ENCODE data around the gene ZNF200. TPM values are rescaled to one million over a fixed set of nuclear protein-coding genes. Genes with fewer than 3 reads are reported as not detected.

The ZNF200 gene
- total RNA-seq, 1 donor from 2014 or later, result 15.1 TPM

DNA sequence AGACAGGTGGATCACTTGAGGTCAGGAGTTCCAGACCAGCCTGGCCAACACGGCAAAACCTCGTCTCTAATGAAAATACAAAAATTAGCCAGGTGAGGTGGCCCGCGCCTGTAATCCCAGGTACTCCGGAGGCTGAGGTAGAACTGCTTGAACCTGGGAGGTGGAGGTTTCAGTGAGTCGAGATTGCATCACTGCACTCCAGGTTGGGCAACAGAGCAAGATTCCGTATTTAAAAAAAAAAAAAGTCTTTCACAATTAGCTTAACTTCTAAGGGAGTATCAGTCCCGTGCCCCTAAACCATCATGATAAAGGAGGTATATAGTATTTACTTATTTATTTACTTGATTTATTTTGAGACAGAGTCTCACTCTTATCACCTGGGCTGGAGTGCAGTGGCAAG, 24.9 kb upstream of the ZNF200 start:
- H3K4me3 Mint-ChIP-seq, result no peak overlapping the region
- peaks cover 10% of the 10 kb centered on the region for H3K36me3 Mint-ChIP-seq (ENCODE audit: low read depth)
- H3K27ac Mint-ChIP-seq, result no peak overlapping the region
- H3K9me3 Mint-ChIP-seq, result no peaks in the 10 kb centered on the region
- ChIA-PET POLR2A (no interaction called here), CTCF (no interaction called here)
- intact Hi-C loops (cut with micrococcal nuclease), result loop anchor here (10.0 kb wide), 1 partner anchor 105 kb away; no protein-coding TSS in a partner anchor
- DNase-seq (no peak), ATAC-seq (ENCODE audit: low read depth) (no peak)
- no peak for TF ChIP-seq CTCF (IDR thresholded peaks at IDR 0.05)
- H3K4me1 Mint-ChIP-seq, result peaks cover 16% of the 10 kb centered on the region
- peaks cover 7% of the 10 kb centered on the region for H3K27me3 Mint-ChIP-seq

GRCh38 chr16:3256866-3257465, 22.0 kb upstream of the ZNF200 start:
- no peak for TF ChIP-seq CTCF (IDR thresholded peaks at IDR 0.05)
- H3K4me1 Mint-ChIP-seq, result no peaks in the 10 kb centered on the region
- DNase-seq (no peak), ATAC-seq (ENCODE audit: low read depth) (no peak)
- H3K27me3 Mint-ChIP-seq, result peaks cover 9% of the 10 kb centered on the region
- H3K27ac Mint-ChIP-seq, result no peak overlapping the region
- H3K4me3 Mint-ChIP-seq, result no peak overlapping the region
- intact Hi-C loops (cut with micrococcal nuclease), result no loop called here
- no peaks in the 10 kb centered on the region for H3K9me3 Mint-ChIP-seq
- ChIA-PET CTCF (no interaction called here), POLR2A (interaction anchor here (1.1 kb wide), 1 partner anchor 26 kb away, joined by 3 read pairs; the partner anchor contains the start of gene ZNF263)
- H3K36me3 Mint-ChIP-seq (ENCODE audit: low read depth), result no peaks in the 10 kb centered on the region

- Mint-ChIP-seq H3K36me3 (ENCODE audit: low read depth) (no peaks in the 10 kb centered on the region), H3K4me1 (no peaks in the 10 kb centered on the region), H3K27ac (no peak within 1 kb of the TSS), H3K27me3 (peaks cover 9% of the 10 kb centered on the region), H3K9me3 (no peaks in the 10 kb centered on the region), H3K4me3 (no peak within 1 kb of the TSS)
- intact Hi-C loops (cut with micrococcal nuclease), result no loop called here
- no peak for DNase-seq
- POLR2A ChIA-PET, result interaction anchor here (1.1 kb wide), 1 partner anchor 27 kb away, joined by 3 read pairs; the partner anchor contains the start of gene ZNF263
- TF ChIP-seq CTCF (IDR thresholded peaks at IDR 0.05), result no peak
- CTCF ChIA-PET, result no interaction called here
- no peak for ATAC-seq (ENCODE audit: low read depth)
Measured at GRCh38 chr16:3256146-3256865, 21.3 kb upstream of the ZNF200 start, which contains the start of gene MEFV. TSS of gene MEFV (minus strand) at chr16:3256633. CDS start at chr16:3256587, 46 bp downstream.

DNA sequence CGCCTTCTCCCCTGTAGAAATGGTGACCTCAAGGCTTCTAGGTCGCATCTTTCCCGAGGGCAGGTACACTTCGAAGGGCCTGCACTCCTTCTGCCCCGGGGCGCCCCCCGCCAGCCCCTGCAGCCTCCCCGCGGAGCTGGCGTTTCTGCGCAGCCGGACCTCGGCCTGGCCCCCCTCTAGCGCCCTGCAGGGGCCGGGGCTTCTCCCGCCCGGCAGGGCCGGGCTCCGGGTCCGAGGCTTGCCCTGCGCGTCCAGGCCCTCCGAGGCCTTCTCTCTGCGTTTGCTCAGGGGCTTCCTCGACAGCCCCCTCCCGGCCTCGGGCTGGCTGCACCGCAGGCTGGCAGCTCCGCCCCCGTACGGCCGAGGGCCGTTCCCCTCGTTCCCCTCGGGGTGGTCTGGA, 19.4 kb upstream of the ZNF200 start:
- Mint-ChIP-seq H3K4me3 (no peak overlapping the region), H3K4me1 (no peaks in the 10 kb centered on the region), H3K9me3 (no peaks in the 10 kb centered on the region), H3K27me3 (peaks cover 10% of the 10 kb centered on the region), H3K36me3 (ENCODE audit: low read depth) (no peaks in the 10 kb centered on the region), H3K27ac (no peak overlapping the region)
- ATAC-seq (ENCODE audit: low read depth), result no peak
- intact Hi-C loops (cut with micrococcal nuclease), result no loop called here
- ChIA-PET CTCF (no interaction called here), POLR2A (no interaction called here)
- TF ChIP-seq CTCF (IDR thresholded peaks at IDR 0.05), result no peak
- no peak for DNase-seq

DNA sequence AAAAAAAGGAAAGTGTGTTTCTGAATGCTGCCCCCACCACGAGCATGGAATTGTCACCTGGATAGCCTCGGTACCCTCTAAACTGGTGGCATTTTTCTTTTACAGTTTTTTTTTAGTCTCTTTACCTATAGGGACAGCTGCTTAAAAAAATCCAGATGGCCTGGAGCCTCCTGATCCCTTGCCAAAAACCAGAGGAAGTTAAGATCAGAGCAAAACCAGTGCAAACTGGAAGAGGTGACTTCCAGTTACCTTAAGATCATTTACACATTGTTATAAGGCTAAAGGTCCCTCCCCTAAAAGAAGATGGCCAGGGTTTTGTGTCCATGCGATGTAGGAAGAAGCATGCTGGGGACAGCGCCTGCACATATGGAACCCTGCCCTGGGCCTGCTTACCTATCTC, 18.0 kb upstream of the ZNF200 start:
- peaks cover 4% of the 10 kb centered on the region for H3K27me3 Mint-ChIP-seq
- intact Hi-C loops (cut with micrococcal nuclease), result no loop called here
- POLR2A ChIA-PET, result no interaction called here
- no peak for TF ChIP-seq CTCF (IDR thresholded peaks at IDR 0.05)
- no peaks in the 10 kb centered on the region for H3K4me1 Mint-ChIP-seq
- ATAC-seq (ENCODE audit: low read depth) (no peak), DNase-seq (no peak)
- CTCF ChIA-PET, result no interaction called here
- H3K4me3 Mint-ChIP-seq, result no peak overlapping the region
- no peak overlapping the region for H3K27ac Mint-ChIP-seq
- H3K36me3 Mint-ChIP-seq (ENCODE audit: low read depth), result no peaks in the 10 kb centered on the region
- H3K9me3 Mint-ChIP-seq, result no peaks in the 10 kb centered on the region

Data from activated B cell treated with CpG ODN at 0.5 μM for 24 hours (primary cell).